ENCODE data around the gene LYPD6B.

- TF ChIP-seq CTCF (IDR thresholded peaks at IDR 0.05; ENCODE audit: poor library complexity) (no peak), EZH2 (IDR thresholded peaks at IDR 0.05; ENCODE audit: borderline replicate concordance) (no peak), EZH2phosphoT487 (IDR thresholded peaks at IDR 0.05; ENCODE audit: low read depth, severe bottlenecking, unreplicated experiment) (no peak)
Observed at GRCh38 chr2:149173220-149173619, 134.7 kb downstream of the LYPD6B start.

Data from hepatocyte (in vitro differentiated cells).